Stimulated activated naive CD8-positive, alpha-beta T cell treated with anti-CD3 and anti-CD28 coated beads, Interleukin-15, amount 100 ng/mL, for 72 hours (primary cell): Measurements from ENCODE around the gene DLX4.

Experiments used
- ATAC-seq: fragments of 150-1000 bp; cut with Tn5 transposase; 2 replicates; pipeline ENCODE4 v1.10.0; 2021; ENCODE audit warnings: mild to moderate bottlenecking, moderate library complexity
- DNase-seq, 2 donors: peaks; one replicate each; pipeline ENCODE4 v3.0.0; 2021 to 2022
- H3K27ac Mint-ChIP-seq, 2 donors: one replicate each; pipeline ENCODE4 v1.8.0; 2022; ENCODE audit warnings: mild to moderate bottlenecking in 2 of 2, mixed read lengths in 2 of 2, moderate library complexity in 2 of 2
- H3K27me3 Mint-ChIP-seq: one replicate; pipeline ENCODE4 v1.8.0; 2022; ENCODE audit warnings: mixed read lengths
- H3K4me1 Mint-ChIP-seq: one replicate; pipeline ENCODE4 v1.8.0; 2022; ENCODE audit warnings: mild to moderate bottlenecking, mixed read lengths
- H3K4me3 Mint-ChIP-seq, 2 donors: one replicate each; pipeline ENCODE4 v1.8.0; 2022; ENCODE audit warnings: mild to moderate bottlenecking in 2 of 2, mixed read lengths in 2 of 2, moderate library complexity in 1 of 2
- H3K9me3 Mint-ChIP-seq, 2 donors: one replicate each; pipeline ENCODE4 v1.8.0; 2022; ENCODE audit warnings: mixed read lengths in 2 of 2

Gene DLX4

GRCh38 chr17:49971199-49971847 lies 2.3 kb downstream of the DLX4 start:
- peak overlapping the region; percentile 42 to 76 for H3K4me3 Mint-ChIP-seq
- H3K27me3 Mint-ChIP-seq = peaks cover 93% of the 10 kb centered on the region
- H3K9me3 Mint-ChIP-seq = no peaks in the 10 kb centered on the region
- H3K4me1 Mint-ChIP-seq = peaks cover 54% of the 10 kb centered on the region
- DNase-seq (no peak), ATAC-seq (no peak)
- no peak overlapping the region for H3K27ac Mint-ChIP-seq

GRCh38 chr17:49971848-49972485 lies 3.0 kb downstream of the DLX4 start:
- Mint-ChIP-seq H3K27me3 (peaks cover 93% of the 10 kb centered on the region), H3K4me3 (peak overlapping the region; percentile 42 to 76), H3K4me1 (peaks cover 54% of the 10 kb centered on the region), H3K27ac (no peak overlapping the region), H3K9me3 (no peaks in the 10 kb centered on the region)
- ATAC-seq (no peak), DNase-seq (no peak)

- ATAC-seq (no peak), DNase-seq (no peak)
- peaks cover 51% of the 10 kb centered on the region for H3K4me1 Mint-ChIP-seq
- H3K4me3 Mint-ChIP-seq = peak overlapping the region; percentile 3 to 76
- H3K27me3 Mint-ChIP-seq = peaks cover 93% of the 10 kb centered on the region
- H3K27ac Mint-ChIP-seq = no peak overlapping the region
- H3K9me3 Mint-ChIP-seq = no peaks in the 10 kb centered on the region
Measured at GRCh38 chr17:49972486-49973270, 3.7 kb downstream of the DLX4 start.

- Mint-ChIP-seq H3K4me3 (peak overlapping the region in 1 of 2 donors; percentile 46), H3K9me3 (no peaks in the 10 kb centered on the region), H3K27ac (no peak overlapping the region), H3K27me3 (peaks cover 90% of the 10 kb centered on the region), H3K4me1 (peaks cover 45% of the 10 kb centered on the region)
- ATAC-seq (no peak), DNase-seq (no peak)
Measured at GRCh38 chr17:49973271-49973615, 4.3 kb downstream of the DLX4 start.

- H3K4me1 Mint-ChIP-seq = peaks cover 33% of the 10 kb centered on the region
- ATAC-seq = no peak
- H3K27ac Mint-ChIP-seq = no peak overlapping the region
- peaks cover 89% of the 10 kb centered on the region for H3K27me3 Mint-ChIP-seq
- no peak for DNase-seq
- no peaks in the 10 kb centered on the region for H3K9me3 Mint-ChIP-seq
- no peak overlapping the region for H3K4me3 Mint-ChIP-seq
Measured at GRCh38 chr17:49975531-49975930, 6.5 kb downstream of the DLX4 start.

- no peaks in the 10 kb centered on the region for H3K9me3 Mint-ChIP-seq
- DNase-seq (no peak), ATAC-seq (no peak)
- H3K27me3 Mint-ChIP-seq = peaks cover 89% of the 10 kb centered on the region
- no peak overlapping the region for H3K27ac Mint-ChIP-seq
- peaks cover 25% of the 10 kb centered on the region for H3K4me1 Mint-ChIP-seq
- no peak overlapping the region for H3K4me3 Mint-ChIP-seq
Measured at GRCh38 chr17:49976163-49976827, 7.3 kb downstream of the DLX4 start.

- Mint-ChIP-seq H3K4me3 (no peak overlapping the region), H3K27me3 (peaks cover 89% of the 10 kb centered on the region), H3K9me3 (no peaks in the 10 kb centered on the region), H3K4me1 (peaks cover 20% of the 10 kb centered on the region), H3K27ac (no peak overlapping the region)
- DNase-seq (no peak), ATAC-seq (no peak)
Measured at GRCh38 chr17:49976828-49977202, 7.8 kb downstream of the DLX4 start.

- DNase-seq (no peak), ATAC-seq (no peak)
- H3K27ac Mint-ChIP-seq = no peak overlapping the region
- H3K27me3 Mint-ChIP-seq = peaks cover 87% of the 10 kb centered on the region
- H3K4me1 Mint-ChIP-seq = peaks cover 11% of the 10 kb centered on the region
- H3K9me3 Mint-ChIP-seq = no peaks in the 10 kb centered on the region
- no peak overlapping the region for H3K4me3 Mint-ChIP-seq
Measured at GRCh38 chr17:49977463-49978389, 8.7 kb downstream of the DLX4 start.

- H3K4me3 Mint-ChIP-seq = no peak overlapping the region
- peaks cover 6% of the 10 kb centered on the region for H3K4me1 Mint-ChIP-seq
- H3K27ac Mint-ChIP-seq = no peak overlapping the region
- no peaks in the 10 kb centered on the region for H3K9me3 Mint-ChIP-seq
- no peak for DNase-seq
- H3K27me3 Mint-ChIP-seq = peaks cover 79% of the 10 kb centered on the region
- ATAC-seq = no peak
Measured at GRCh38 chr17:49978501-49978900, 9.5 kb downstream of the DLX4 start.

- H3K27ac Mint-ChIP-seq = peak overlapping the region in 1 of 2 donors; percentile 23
- DNase-seq (no peak), ATAC-seq (no peak)
- H3K27me3 Mint-ChIP-seq = peaks cover 76% of the 10 kb centered on the region
- no peak overlapping the region for H3K4me3 Mint-ChIP-seq
- H3K9me3 Mint-ChIP-seq = no peaks in the 10 kb centered on the region
- H3K4me1 Mint-ChIP-seq = peaks cover 6% of the 10 kb centered on the region
Measured at GRCh38 chr17:49979748-49980479, 10.9 kb downstream of the DLX4 start.

- ATAC-seq (no peak), DNase-seq (no peak)
- Mint-ChIP-seq H3K9me3 (no peaks in the 10 kb centered on the region), H3K4me3 (no peak overlapping the region), H3K4me1 (peaks cover 6% of the 10 kb centered on the region), H3K27ac (peak overlapping the region; percentile 23 to 33), H3K27me3 (peaks cover 72% of the 10 kb centered on the region)
Measured at GRCh38 chr17:49980703-49981197, 11.8 kb downstream of the DLX4 start.

- Mint-ChIP-seq H3K4me1 (peaks cover 10% of the 10 kb centered on the region), H3K9me3 (no peaks in the 10 kb centered on the region), H3K27ac (no peak overlapping the region), H3K27me3 (peaks cover 80% of the 10 kb centered on the region), H3K4me3 (no peak overlapping the region)
- no peak for DNase-seq
- no peak for ATAC-seq
Measured at GRCh38 chr17:49984283-49984682, 15.3 kb downstream of the DLX4 start.

GRCh38 chr17:49984776-49985175 lies 15.8 kb downstream of the DLX4 start:
- Mint-ChIP-seq H3K4me3 (no peak overlapping the region), H3K27ac (no peak overlapping the region), H3K9me3 (no peaks in the 10 kb centered on the region), H3K27me3 (peaks cover 80% of the 10 kb centered on the region), H3K4me1 (peaks cover 7% of the 10 kb centered on the region)
- DNase-seq (no peak), ATAC-seq (no peak)

GRCh38 chr17:49985310-49985990 lies 16.5 kb downstream of the DLX4 start:
- DNase-seq (no peak), ATAC-seq (no peak)
- Mint-ChIP-seq H3K27me3 (peaks cover 73% of the 10 kb centered on the region), H3K4me3 (no peak overlapping the region), H3K9me3 (no peaks in the 10 kb centered on the region), H3K27ac (no peak overlapping the region), H3K4me1 (peaks cover 7% of the 10 kb centered on the region)
